Body of pancreas (tissue), 4 donors: ENCODE measurements around the gene ADSS1. TPM values are rescaled to one million over a fixed set of nuclear protein-coding genes. Genes with fewer than 3 reads are reported as not detected.

Source experiments
- ATAC-seq: fragments of 150-250 bp; one replicate; pipeline ENCODE4 v1.9.1; 2016
- DNase-seq, 4 donors: peaks; one replicate each; pipeline ENCODE4 v3.0.0-alpha.2; 2019
- H3K27ac ChIP-seq, 4 donors: fragments of 200-600 bp; sonication (generic); 1 replicate in 3 of 4; 2 replicates in 1 of 4; pipeline versions ENCODE4 v1.5.1 to v1.6.1; 2016 to 2019; ENCODE audit warnings: mild to moderate bottlenecking in 1 of 4, mixed read lengths in 1 of 4, moderate library complexity in 1 of 4
- H3K27me3 ChIP-seq, 2 donors: fragments of 200-600 bp; sonication (generic); one replicate each; pipeline ENCODE4 v1.6.0; 2016; ENCODE audit warnings: mild to moderate bottlenecking in 1 of 2
- H3K36me3 ChIP-seq, 2 donors: fragments of 200-600 bp; sonication (generic); replicated peaks in 1 of 2; 2 replicates each; pipeline ENCODE4 v1.5.1; 2016; ENCODE audit warnings: low read depth in 2 of 2; ENCODE audit not compliant: insufficient read depth in 1 of 2
- H3K4me1 ChIP-seq: fragments of 200-600 bp; sonication (generic); one replicate; pipeline ENCODE4 v1.6.0; 2016
- H3K4me3 ChIP-seq, 2 donors: fragments of 200-600 bp; sonication (generic); 1 replicate in 1 of 2; 2 replicates in 1 of 2; pipeline ENCODE4 v1.5.1; 2016 to 2019
- H3K9me3 ChIP-seq, 3 donors: fragments of 200-600 bp; sonication (generic); 1 replicate in 2 of 3; 2 replicates in 1 of 3; pipeline ENCODE4 v1.5.1; 2016
- POLR2A ChIP-seq, 3 donors: fragments of 450-650 bp; IDR thresholded peaks; one replicate each; pipeline ENCODE4 v1.6.1; 2016; ENCODE audit warnings: antibody characterized with exemption in 3 of 3, mild to moderate bottlenecking in 2 of 3
- WGBS, 2 donors: methylation state at CpG; one replicate each; pipeline ENCODE4 v1.1.5; 2017; 5-methylcytosine and 5-hydroxymethylcytosine counted together
- intact Hi-C: fragments of 100-400 bp; cut with DNase I; formaldehyde crosslinking; loops from one replicate; pipeline ENCODE4 v1.15.1; 2023
- total RNA-seq, 2 donors: library from RNA; depleted of rRNA; stranded (reverse); fragments of >200 nt; gene quantifications; one replicate each; pipeline ENCODE4 v1.1.0, GENCODE V29; 2016
- TF ChIP-seq, protein P1 (sequence below), 7 experiments: fragments of 450-650 bp in 4 of 7; fragments of 200-600 bp in 3 of 7; sonication (generic) in 3 of 7; IDR thresholded peaks; one replicate each; pipeline ENCODE4 v1.5.1; 2016 to 2019; ENCODE audit warnings: antibody characterized with exemption in 7 of 7

Gene ADSS1
- total RNA-seq, 2 donors from 2014 or later = 4.0 to 4.7 TPM

GRCh38 chr14:104780513-104781030 lies 56.5 kb downstream of the ADSS1 start:
- Histone ChIP-seq H3K27ac (no peak overlapping the region), H3K4me1 (peaks cover 43% of the 10 kb centered on the region), H3K27me3 (no peaks in the 10 kb centered on the region), H3K36me3 (peaks cover 0 to 3% of the 10 kb centered on the region in 2 donors), H3K9me3 (no peaks in the 10 kb centered on the region), H3K4me3 (no peak overlapping the region)
- DNase-seq (no peak), ATAC-seq (no peak)
- TF ChIP-seq POLR2A (IDR thresholded peaks at IDR 0.05) = no peak
- TF ChIP-seq, protein P1, sequence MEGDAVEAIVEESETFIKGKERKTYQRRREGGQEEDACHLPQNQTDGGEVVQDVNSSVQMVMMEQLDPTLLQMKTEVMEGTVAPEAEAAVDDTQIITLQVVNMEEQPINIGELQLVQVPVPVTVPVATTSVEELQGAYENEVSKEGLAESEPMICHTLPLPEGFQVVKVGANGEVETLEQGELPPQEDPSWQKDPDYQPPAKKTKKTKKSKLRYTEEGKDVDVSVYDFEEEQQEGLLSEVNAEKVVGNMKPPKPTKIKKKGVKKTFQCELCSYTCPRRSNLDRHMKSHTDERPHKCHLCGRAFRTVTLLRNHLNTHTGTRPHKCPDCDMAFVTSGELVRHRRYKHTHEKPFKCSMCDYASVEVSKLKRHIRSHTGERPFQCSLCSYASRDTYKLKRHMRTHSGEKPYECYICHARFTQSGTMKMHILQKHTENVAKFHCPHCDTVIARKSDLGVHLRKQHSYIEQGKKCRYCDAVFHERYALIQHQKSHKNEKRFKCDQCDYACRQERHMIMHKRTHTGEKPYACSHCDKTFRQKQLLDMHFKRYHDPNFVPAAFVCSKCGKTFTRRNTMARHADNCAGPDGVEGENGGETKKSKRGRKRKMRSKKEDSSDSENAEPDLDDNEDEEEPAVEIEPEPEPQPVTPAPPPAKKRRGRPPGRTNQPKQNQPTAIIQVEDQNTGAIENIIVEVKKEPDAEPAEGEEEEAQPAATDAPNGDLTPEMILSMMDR (IDR thresholded peaks at IDR 0.05) = no peak
- 92 to 96% methylated on average over 5 to 18 of the region's 24 CpGs for WGBS, 2 donors
- intact Hi-C loops = no loop called here

GRCh38 chr14:104781271-104782077 lies 57.4 kb downstream of the ADSS1 start:
- TF ChIP-seq, protein P1 (IDR thresholded peaks at IDR 0.05) = no peak
- no peak for TF ChIP-seq POLR2A (IDR thresholded peaks at IDR 0.05)
- H3K27ac ChIP-seq = no peak overlapping the region
- peaks cover 0 to 3% of the 10 kb centered on the region in 2 donors for H3K36me3 ChIP-seq
- WGBS, 2 donors = 89 to 93% methylated on average over 13 to 18 of the region's 20 CpGs
- peaks cover 34% of the 10 kb centered on the region for H3K4me1 ChIP-seq
- DNase-seq (no peak), ATAC-seq (no peak)
- H3K9me3 ChIP-seq = no peaks in the 10 kb centered on the region
- intact Hi-C loops = no loop called here
- no peak overlapping the region for H3K4me3 ChIP-seq
- H3K27me3 ChIP-seq = no peaks in the 10 kb centered on the region

DNA sequence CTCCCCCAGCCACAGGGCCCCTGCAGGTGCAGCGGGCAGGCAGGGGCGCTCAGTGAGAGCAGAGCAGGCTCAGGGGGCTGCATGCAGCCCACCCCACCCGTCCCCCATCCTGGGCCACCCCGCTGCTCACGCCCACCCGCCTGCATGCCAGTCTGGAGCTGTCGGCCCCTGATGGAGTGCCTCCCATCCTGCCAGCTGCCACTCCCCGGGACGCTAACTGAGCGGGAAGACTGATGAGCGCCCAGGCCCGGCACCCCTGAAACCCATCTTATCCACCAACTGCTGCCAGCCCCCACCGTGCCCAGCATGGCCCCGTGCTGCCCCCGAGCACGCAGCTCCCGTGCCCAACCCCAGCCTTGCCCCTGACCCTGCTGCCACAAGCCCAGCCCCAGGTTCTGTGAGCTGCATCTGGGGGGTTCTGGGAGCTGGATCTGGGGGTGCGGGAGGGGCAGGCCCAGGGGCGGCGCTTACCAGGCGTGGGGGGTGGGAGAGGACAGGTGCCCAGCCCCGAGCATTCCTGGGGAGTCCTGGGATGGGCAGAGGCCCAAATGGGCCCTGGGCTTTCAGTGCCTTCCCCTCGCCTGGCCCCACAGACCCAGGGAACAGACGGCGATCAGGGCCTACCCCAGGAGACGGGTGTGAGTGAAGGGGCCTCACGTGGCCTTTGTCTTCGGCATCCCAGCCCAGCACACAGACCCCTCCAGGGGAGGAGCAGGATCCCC lies 58.2 kb downstream of the ADSS1 start:
- H3K9me3 ChIP-seq = no peaks in the 10 kb centered on the region
- no peak overlapping the region for H3K27ac ChIP-seq
- H3K4me3 ChIP-seq = no peak overlapping the region
- H3K27me3 ChIP-seq = no peaks in the 10 kb centered on the region
- intact Hi-C loops = no loop called here
- ATAC-seq (no peak), DNase-seq (no peak)
- H3K36me3 ChIP-seq = peaks cover 0 to 3% of the 10 kb centered on the region in 2 donors
- WGBS, 2 donors = 95 to 96% methylated on average over 9 to 18 of the region's 28 CpGs
- TF ChIP-seq POLR2A (IDR thresholded peaks at IDR 0.05) = no peak
- TF ChIP-seq, protein P1 (IDR thresholded peaks at IDR 0.05) = no peak
- peaks cover 33% of the 10 kb centered on the region for H3K4me1 ChIP-seq

- intact Hi-C loops = no loop called here
- peaks cover 0 to 3% of the 10 kb centered on the region in 2 donors for H3K36me3 ChIP-seq
- ATAC-seq = no peak
- no peak for DNase-seq
- no peaks in the 10 kb centered on the region for H3K9me3 ChIP-seq
- TF ChIP-seq POLR2A (IDR thresholded peaks at IDR 0.05) = no peak
- TF ChIP-seq, protein P1 (IDR thresholded peaks at IDR 0.05) = no peak
- no peak overlapping the region for H3K4me3 ChIP-seq
- H3K27me3 ChIP-seq = no peaks in the 10 kb centered on the region
- H3K4me1 ChIP-seq = peaks cover 34% of the 10 kb centered on the region
- H3K27ac ChIP-seq = no peak overlapping the region
- 90% methylated on average over 13 of the region's 13 CpGs; no CpG with 5 or more reads in 1 of the 2 donors for WGBS, 2 donors
Measured at GRCh38 chr14:104782808-104783139, 58.7 kb downstream of the ADSS1 start.
